Hematopoietic multipotent progenitor cell treated with erythropoietin and hydrocortisone succinate and interleukin-3 and kit ligand, for 4 days (in vitro differentiated cells): ENCODE data around the gene PROM2.
A peak's percentile ranks its signal among the peaks of the same experiment; 100 is the strongest.

Source experiments
- DNase-seq: peaks from one replicate; pipeline ENCODE4 v3.0.0-alpha.2; 2015

PROM2 gene

DNA sequence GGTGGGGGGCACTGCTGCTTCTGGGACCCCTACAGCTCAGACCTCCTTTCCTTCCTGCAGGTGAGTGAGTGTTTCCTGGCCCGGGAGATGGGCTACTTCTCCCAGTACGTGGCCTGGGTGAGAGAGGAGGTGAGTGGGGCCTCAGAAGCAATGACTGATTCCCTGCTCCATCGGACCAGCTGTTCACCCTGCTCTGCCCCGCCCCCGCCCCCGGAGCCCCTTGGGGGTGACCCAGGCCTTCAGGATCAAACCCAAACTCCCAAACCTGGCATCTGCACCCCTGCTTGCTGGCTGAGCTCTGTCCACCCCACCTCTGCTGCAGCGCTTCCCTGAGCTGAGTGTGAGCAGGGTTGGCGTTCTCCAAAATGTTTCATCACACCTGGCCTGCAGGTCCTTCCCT lies 13.1 kb downstream of the PROM2 start:
- DNase-seq: no peak

DNA sequence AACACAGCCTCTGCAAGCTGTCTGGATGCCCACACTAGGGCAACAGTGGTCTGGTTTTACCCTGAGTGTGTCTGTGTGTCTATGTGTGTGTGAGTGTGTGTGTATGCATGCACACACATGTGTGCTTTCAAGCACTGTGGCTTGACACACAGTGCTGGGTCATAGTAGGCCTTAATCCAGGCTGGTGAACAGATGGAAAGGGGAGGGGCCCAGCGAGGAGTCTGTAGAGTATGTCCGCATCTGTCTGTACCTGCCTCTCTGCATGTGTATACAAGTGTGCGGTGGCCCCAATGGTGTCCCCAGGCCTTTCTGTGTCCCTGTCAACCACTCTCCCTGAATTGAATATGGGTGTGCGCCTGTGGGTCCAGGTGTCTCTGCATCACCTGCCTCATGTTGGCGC lies 13.6 kb downstream of the PROM2 start:
- no peak for DNase-seq

DNA sequence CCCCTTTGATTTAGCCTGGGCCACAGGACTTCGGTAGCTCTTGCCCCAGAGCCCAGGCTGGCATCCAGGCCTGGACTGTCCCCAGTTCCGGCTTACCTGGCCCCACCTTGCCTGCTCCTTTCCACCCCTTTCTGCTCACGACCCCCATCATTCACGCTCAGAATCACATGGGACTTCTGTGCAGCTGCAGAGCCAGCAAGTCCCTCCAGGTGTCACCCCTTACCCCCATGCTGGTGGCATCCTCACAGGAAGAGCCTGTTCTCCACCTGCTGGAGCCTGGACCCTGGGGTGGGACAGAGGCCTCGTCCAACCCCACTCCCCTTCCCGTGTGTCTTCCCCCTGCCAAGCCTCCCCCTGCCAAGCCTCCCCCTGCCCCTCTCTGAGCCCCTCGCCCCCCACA lies 15.0 kb downstream of the PROM2 start:
- peak; percentile 10 for DNase-seq

DNA sequence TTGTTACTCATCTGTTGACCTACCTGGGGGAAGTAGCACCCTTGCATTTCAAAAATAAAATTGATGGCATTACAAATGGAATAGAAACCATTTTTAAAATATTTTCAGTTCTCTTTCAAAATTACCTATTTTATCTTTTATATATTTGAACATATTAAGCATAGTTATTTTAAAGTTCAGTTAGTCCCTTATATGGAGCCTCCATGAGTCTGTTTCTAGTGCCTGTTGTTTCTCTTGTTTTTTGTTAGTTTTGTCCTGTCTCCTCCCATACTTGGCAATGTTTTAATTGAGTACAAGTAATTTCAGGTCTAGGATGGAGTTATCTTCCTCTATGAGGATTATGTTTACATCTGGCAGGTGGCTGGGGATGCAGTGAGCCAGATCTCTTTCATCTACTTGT lies 17.0 kb downstream of the PROM2 start:
- DNase-seq: no peak

DNA sequence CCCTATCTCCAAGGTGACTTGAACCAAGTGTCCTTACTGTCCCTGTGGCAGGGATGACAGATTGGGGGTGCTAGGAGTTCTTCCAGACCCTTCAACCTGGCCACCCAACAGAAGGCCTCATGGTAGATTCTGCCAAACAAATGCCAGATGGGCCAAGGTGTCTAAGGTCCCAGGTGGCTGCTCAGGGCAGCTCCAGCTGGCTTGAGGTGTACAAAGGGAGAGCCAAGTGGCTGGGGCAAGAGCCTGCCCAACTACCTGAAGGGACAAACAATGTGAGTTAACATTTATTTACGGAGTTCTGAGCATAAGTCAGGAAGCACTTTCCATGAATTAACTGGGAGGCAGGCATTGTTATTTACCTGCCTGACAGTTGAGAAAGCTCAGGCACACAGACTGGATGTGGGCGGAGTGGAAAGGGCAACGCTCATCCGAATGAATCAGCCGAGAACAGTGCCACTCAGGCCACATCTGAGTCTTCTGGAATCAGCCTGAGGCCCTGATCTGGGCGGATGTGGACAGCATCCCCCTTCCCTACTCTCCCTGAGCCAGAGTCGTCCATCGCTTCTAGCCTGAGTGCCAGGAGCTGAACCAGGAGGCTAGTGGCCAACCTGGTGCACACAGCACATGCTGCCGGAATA lies 18.5 kb downstream of the PROM2 start:
- DNase-seq: no peak

DNA sequence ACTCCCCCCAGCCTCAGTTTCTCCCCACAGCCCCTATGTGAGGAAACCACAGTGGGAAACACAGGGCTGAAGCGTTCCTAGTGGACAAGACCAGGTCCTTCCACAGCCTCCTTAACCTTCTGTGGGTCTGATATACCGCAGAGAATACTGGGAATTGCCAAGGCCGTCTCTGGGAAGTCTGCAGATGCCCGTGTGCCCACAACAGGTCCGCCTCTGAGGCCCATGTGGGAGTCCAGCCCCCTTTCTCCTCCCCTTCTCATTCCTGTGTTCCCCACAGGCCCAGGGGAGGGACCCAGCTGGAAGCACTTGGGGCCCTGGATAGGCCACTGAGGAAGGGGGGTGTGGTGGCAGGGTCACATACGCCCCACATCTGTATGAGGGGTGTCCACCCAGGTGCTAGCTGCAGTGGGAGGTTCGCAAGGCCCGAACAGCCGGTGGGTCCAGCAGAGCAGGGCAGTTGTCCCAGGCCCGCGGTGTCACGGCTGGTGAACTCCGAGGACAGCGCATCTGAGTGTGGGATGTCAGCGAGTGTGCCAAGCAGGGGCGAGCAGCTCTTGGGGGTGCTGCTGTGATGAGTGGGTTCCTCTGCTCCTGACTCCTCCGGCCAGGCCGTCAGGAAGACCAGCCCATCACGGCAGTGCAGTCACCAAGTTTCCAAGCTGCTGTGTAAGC lies 20.5 kb downstream of the PROM2 start:
- no peak for DNase-seq

DNA sequence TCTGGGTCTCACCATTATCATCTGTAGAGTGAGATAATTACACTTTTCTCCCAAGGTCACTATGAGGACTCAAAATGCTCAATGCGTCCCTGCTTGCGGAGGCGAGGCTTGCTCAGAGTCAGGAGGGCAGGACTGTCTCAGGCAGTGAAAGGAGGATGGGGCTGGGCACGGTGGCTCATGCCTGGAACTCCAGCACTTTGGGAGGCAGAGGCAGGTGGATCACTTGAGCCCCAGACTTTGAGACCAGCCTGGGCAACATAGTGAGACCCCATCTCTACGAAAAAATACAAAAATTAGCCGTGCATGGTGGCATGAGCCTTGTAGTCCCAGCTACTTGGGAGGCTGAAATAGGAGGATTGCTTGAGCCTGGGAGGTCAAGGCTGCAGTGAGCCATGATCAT lies 21.1 kb downstream of the PROM2 start:
- no peak for DNase-seq

DNA sequence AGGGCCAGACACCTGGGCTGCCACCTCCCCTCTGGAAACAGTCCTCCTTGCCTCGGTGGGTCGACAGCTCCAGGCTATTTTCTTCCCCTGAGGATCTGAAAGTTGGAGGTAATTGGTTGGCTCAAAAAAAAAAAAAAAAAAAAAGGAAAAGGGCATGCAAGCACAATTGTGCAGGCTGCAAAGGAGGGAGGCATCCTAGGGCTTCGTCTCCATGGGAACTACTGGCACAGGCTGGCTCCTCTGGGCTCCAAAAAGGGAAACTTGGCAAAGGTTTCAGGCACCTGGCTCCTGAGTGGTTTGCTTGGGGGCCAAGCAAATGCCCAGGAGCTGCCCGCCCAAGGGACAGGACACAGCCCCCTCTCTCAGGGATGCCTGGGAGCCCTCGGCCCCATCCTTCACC lies 21.8 kb downstream of the PROM2 start:
- no peak for DNase-seq

DNA sequence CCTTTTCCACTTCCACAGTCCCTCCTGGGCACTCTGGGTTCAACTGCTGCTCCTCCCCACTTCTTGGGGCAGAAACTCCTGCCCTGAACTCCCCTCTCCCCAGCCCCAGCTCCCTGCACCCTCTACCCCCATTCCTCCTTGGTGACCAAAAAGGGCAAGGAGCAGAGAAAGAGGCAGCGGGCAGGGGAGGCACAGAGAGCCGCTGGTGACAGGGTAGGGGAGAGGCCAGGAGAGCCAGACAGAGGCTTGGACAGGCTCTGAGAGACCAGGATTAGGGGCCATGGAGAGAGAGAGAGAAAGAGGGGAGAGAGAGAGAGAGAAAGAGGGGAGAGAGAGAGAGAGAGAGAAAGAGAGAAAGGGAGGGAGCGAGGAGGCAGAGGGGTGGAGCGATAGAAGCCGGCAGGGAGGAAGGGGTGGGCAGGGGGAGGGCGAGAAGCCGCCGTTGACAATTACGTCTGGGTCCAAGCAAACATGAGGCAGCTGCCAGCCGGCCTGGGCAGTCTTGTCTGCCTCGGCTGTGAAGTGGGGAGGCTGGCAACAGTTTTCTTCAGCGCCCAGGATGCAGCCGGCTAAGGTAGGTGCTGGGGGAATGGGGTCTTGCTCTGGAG lies 22.7 kb downstream of the PROM2 start, which contains the start of gene KCNIP3:
Gene KCNIP3, plus strand, starts transcription at position 468 of the 608 bp plus-strand sequence. Its CDS starts 92 bp downstream, at position 560.
- peak; percentile 39 for DNase-seq

DNA sequence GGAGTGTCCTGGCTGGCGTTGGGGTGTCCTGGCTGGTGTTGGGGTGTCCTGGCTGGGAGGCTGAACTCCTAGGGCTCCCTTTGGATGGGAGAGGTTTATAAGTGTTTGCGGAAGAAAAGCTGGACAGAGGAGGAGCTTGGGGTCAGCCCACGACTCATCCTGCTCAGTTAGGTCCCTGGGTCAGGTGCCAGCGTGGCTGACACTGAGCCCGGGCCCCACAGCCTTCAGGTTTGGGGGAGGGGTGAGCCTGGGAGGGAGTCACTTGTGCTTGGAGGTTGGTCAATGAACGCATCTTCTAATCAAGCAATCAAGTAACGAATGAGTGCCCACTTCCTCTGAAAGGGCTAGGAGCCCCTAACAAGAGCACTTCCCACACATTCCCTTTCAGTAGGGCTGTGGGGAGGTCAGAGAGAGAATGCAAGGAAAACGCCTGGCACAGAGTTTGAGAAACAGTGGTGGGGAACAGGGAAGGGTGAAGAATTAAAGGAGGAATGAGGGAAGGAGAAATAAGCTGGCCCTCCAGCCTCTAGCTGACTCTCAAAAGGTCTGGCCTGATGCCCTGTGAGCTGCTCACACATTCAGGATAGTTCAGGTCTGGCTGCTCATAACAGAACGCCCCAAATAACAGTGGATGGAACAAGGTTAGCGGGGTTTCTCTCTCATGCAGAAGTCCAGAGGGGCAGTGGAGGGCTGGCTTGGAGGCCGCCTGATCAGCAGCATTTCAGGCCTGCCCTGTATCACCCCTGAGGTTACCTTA lies 23.6 kb downstream of the PROM2 start:
- DNase-seq: peak; percentile 22

DNA sequence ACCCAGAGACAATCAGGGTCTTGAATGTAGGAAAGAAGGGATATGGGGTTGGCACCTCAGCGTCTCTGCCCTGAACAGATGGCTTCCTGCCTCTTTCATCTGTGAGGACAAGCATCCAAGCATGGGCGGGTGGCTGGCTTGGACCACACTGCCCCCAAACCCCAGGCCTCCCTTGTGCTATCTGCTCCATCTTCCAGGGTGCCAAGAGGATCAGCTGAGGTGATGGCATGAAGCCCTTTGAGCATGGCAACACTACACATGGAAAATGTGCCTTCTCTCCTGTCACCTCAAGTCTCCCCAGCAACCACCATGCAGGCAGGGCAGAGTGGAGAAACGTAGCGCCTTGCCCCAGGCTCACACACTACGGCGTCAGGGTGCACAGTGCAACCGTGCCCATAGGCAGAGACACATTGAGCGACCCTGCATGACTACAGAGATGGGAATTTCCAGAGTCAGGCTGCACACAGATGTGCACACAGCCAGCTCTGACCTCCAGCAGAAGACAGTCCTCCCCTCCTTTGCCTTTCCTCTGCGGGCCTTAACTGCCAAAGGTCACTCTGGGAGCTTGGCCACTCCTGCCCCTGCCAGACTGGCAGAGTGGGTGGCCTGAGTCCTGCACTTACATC lies 24.4 kb downstream of the PROM2 start:
- DNase-seq: no peak

DNA sequence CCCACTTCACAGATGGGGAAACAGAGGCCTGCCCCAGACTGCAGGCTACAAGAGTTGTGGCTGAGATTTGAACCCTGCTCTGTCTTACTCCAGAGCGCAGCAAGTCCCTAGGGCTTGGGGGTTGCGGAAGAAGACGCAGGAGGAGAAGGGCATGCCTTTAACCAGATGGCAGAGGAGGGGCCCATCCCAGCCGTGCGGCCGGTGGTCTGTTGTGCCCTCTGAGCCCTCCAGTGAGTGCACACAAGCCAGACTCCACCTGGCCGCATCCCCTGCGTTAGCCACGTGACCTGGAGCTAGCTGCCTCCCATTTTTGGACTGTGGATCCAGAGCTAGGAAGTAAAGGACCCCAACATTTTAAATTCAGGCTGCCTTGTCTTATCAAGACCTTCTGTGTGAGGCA lies 25.7 kb downstream of the PROM2 start:
- DNase-seq: no peak

DNA sequence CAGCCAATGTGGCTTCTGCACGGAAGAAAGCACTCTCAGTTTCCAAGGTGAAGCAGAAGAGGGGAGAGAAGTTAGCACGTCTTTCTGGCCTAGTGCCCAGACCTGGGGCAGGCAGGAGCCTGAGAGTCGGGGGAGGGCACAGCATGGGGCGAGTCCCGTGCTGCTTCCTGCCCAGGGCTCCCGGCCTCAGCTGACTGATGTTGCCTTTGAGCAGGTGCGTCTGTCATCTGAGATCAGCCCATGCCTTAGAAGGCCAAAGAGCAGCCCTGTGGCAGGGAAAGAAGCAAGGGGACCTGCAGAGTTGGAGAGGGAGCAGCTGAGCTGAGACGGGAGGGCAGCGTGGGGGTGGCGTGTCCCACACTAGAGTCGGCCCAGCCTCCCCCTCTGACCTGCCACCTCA lies 26.2 kb downstream of the PROM2 start:
- DNase-seq: peak; percentile 10

DNA sequence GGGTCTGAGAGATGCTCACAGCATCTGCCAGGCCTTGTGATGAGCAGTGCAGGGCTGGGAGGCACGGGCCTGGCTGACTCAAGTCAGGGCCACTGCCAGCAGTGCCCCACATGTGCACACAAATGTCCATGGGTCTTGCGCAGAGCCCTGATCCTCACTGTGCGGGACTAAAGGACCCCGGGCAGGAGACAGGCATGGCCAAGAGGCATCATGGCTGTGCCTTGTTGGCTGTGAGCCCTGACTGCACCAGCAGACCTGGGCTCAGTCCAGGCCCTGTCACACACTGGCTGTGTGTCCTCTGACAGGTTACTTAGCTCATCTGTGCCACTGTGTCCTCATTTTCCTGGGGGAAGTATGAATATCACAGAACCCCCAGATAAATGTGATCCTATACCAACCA lies 26.9 kb downstream of the PROM2 start:
- DNase-seq: no peak

DNA sequence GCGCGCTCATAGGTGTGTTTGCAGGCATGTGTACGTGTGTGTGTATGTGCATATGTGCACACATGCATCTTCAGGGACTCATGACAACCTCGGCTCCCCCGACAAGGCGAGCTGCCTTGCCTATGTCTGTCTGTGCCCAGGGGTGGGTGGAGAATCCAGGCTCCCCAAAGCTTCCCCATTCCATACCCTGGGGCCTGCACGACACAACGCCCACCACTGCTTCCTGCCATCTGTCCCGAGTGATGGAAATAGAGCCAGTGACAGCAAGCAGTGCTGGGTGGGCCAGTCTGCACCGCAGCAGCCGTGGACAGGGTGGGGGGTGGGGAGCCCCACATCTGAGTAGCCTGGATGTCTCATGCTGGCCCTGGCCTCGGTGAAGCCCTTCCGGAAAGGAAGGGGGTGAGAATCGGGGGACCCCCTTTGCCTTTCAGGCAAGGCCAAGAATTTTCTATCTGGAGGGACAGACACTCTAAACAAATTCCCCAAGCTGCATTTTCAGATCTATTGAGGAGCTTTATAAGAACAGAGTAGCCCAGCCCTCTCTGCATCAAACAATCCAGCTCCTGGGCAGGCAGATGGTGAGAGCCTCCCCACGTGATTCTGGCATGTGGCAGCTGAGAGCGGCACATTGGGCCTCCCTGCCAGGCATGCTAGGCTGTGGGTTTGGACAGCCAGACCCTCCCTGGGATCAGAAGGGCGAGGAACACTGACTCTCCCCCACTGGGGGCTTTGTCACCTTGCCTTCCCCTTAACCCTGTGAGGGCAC lies 27.8 kb downstream of the PROM2 start:
- DNase-seq: peak; percentile 13

DNA sequence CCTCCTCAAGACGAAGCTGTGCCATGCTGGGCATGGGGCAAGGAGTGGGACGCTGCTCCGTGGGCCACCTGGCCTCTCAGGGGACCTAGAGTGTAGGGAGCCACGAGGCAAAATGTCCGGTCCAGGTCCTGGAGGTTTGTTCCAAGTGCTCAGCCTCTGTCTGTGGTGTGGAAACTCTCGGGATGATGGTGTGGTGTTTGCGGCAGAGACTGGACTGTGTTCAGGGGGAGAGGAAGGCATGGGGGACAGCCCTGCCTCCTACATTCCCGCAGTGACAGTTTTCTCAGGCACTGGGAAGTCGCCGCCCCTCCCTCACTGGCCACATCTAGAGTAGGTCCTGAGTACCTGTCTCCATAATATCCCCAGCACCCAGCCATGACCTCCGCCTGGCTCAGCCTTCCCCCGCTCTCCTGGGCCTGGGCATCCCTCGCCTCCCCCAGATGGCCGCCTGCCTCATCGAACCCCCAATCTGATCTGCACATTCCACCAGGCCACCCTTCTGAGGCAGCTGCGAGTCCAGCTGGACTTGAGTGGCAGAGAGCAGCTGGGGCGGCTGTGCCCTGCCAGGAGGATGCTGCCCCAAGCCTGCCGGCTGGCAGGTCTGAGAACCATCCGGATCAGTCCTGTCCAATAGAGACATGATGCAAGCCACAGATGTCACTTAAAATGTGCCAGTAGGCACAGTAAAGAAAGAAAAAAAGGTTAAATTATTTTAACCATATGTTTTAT lies 29.1 kb downstream of the PROM2 start:
- no peak for DNase-seq

DNA sequence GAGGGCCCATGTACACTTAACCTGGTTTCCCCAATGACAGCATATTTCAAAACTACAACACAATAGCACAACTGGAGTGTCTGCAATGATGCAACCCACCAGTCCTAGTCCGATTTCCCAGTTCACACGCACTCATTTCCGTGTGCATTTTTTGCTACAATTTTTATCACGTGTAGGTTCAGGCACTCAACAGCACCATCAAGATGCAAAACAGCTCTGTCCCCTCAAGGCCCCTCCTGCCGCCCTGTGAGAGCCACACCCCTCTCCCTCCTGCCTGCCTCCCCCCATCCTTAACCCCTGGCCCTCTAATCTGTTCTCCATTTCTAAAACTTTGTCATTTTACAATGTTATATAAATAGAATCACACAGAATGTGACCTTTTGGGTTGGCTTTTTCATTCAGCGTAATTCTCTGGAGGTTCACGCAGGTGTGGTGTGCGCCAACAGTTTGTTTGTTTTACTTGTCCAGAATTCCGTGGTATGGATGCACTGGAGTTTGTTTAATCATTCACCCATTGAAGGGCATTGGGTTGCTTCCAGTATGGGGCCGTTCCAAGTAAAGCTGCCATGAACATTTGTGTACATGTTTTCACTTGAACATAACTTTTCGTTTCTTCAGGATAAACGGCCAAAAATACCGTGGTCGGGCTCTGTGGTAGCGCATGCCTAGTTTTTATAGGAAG lies 31.3 kb downstream of the PROM2 start:
- no peak for DNase-seq

DNA sequence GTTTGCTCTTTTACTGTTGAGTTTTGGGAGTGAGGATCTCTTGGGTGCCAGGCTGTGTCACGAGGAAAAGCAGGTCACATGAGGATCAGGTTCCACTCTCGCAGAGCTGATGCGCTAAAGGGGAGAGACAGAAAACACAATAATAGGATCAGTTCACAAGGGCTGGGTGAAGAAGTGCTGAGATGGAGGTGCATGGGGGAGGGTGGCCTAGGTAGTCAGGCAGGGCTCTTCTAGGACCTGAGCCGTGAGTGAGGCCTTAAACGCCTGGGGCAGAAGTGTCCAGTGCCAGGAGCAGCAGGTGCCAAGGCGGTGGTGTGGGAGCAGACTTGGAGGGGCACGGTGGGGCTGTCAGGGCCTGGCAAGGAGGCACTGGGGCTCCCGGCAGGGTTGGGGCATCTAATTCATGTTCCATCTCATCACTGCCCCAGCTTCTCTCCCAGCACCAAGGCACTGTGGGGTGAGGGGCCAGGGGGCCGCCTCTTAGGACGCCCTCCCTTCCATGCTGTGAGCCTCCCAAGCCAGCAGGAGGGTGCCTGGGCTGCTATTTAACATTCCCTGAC lies 32.2 kb downstream of the PROM2 start:
- no peak for DNase-seq

DNA sequence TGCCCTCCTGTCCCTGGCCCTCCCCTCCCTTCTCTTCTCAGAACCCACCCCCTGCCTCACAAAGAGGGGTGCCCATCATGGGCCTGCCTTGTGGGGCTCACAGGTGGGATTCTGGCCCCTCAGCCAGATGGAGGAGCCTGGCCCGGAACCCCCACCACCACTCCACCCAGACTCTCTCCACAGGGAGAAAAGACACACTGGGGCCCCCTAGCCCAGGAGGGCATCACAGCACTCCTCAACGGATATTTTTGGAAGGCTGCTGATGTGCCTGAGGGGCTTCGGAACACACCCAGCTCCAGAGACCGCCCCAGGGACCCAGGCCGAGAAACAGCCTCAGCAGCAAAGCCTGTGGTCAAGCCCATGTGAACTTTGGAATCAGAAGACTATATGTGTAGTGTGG lies 32.8 kb downstream of the PROM2 start:
- no peak for DNase-seq

DNA sequence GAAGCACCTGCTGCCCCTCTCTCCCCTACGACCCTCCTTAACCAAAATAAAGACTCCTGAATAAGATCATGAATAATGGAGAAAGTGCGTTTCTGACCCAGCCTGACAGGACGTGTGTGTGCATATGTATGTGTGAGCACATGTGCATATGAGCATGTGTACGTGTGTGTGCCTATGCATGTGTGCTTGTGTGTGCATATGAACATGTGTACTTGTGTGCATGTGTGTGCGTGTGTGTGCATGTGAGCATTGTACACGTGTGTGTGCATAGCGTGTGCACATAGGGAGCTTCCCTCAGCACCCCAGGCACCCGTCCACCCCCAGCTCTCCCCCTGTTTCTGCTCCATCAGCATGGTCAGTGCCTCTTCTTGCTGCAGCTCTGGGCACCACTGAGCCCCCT lies 33.6 kb downstream of the PROM2 start:
- DNase-seq: no peak
